Memory B cell (primary cell): ENCODE data around the gene ZFP37.

Experiments
- ATAC-seq: fragments of 150-1000 bp; cut with Tn5 transposase; 2 replicates; pipeline ENCODE4 v1.10.0; 2021; ENCODE audit warnings: low read depth, mild to moderate bottlenecking, moderate library complexity
- DNase-seq, 2 donors: peaks; one replicate each; pipeline ENCODE4 v3.0.0; 2022; ENCODE audit warnings: low spot score in 2 of 2
- H3K27ac Mint-ChIP-seq: one replicate; pipeline ENCODE4 v1.8.0; 2022; ENCODE audit warnings: mild to moderate bottlenecking, moderate library complexity, mixed read lengths
- H3K27me3 Mint-ChIP-seq: one replicate; pipeline ENCODE4 v1.8.0; 2022; ENCODE audit warnings: mixed read lengths
- H3K36me3 Mint-ChIP-seq: one replicate; pipeline ENCODE4 v1.8.0; 2022; ENCODE audit warnings: mild to moderate bottlenecking, mixed read lengths
- H3K4me1 Mint-ChIP-seq: one replicate; pipeline ENCODE4 v1.8.0; 2022; ENCODE audit warnings: mixed read lengths
- H3K4me3 Mint-ChIP-seq: one replicate; pipeline ENCODE4 v1.8.0; 2022; ENCODE audit warnings: mild to moderate bottlenecking, moderate library complexity, mixed read lengths
- H3K9me3 Mint-ChIP-seq: one replicate; pipeline ENCODE4 v1.8.0; 2022; ENCODE audit warnings: mixed read lengths

The ZFP37 gene

GRCh38 chr9:113018247-113018646 is 38.3 kb downstream of the ZFP37 start:
- Mint-ChIP-seq H3K9me3 (peaks cover 22% of the 10 kb centered on the region), H3K4me3 (no peak overlapping the region), H3K4me1 (peaks cover 2% of the 10 kb centered on the region), H3K36me3 (peaks cover 5% of the 10 kb centered on the region), H3K27ac (no peak overlapping the region), H3K27me3 (peaks cover 4% of the 10 kb centered on the region)
- ATAC-seq = no peak
- no peak for DNase-seq

DNA sequence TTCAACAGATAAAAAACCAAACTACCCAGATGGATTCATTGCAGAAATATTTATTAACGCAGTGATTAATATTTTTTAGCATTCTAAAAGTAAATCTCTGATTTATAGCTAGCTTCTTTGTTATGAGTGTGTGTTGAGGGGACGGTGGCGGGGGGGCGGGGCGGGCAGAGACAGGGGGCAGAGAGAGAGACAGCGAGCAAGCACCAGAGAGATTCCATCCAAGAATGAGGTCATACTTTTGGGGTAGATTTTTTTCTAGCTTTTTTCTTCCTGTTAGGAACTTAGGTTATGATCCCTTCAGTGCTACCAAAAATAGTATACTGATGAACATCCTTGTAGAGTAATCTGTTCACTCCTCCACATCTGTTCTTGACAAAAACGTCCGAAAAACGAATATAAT is 44.0 kb downstream of the ZFP37 start:
- H3K4me1 Mint-ChIP-seq = peaks cover 2% of the 10 kb centered on the region
- H3K27ac Mint-ChIP-seq = no peak overlapping the region
- H3K9me3 Mint-ChIP-seq = peaks cover 15% of the 10 kb centered on the region
- ATAC-seq (no peak), DNase-seq (no peak)
- no peak overlapping the region for H3K4me3 Mint-ChIP-seq
- peaks cover 5% of the 10 kb centered on the region for H3K27me3 Mint-ChIP-seq
- H3K36me3 Mint-ChIP-seq = peaks cover 8% of the 10 kb centered on the region

GRCh38 chr9:113011911-113012381 is 44.6 kb downstream of the ZFP37 start, which contains the start of gene ZNF883:
ZNF883 (minus strand) TSS chr9:113012192.
- peaks cover 13% of the 10 kb centered on the region for H3K9me3 Mint-ChIP-seq

DNA sequence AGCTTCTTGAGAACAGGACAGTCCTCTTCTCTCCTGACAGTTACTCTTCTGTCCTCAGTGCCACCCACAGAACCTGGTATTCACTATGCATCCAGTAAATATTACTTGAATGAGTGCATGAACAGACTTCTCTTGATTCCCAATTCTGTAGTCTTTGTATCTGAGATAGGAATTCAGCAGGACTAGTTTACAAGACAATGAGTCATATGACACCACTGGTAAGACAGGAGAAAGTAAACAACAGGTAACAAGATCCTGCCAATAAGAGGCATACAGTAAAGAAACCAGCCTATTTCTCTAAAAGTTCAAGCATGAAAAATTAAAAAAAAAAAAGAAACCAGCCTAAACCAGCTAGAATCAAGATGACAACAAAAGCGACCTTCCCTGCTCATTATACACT is 50.7 kb downstream of the ZFP37 start:
- peaks cover 29% of the 10 kb centered on the region for H3K9me3 Mint-ChIP-seq
- peaks cover 26% of the 10 kb centered on the region for H3K36me3 Mint-ChIP-seq
- H3K4me1 Mint-ChIP-seq = no peaks in the 10 kb centered on the region
- H3K4me3 Mint-ChIP-seq = no peak overlapping the region
- ATAC-seq (no peak), DNase-seq (no peak)
- H3K27me3 Mint-ChIP-seq = peaks cover 2% of the 10 kb centered on the region
- no peak overlapping the region for H3K27ac Mint-ChIP-seq

More at GRCh38 chr9:113011911-113012381, 44.6 kb downstream of the ZFP37 start, which contains the start of gene ZNF883:
- Mint-ChIP-seq H3K27ac (no peak within 1 kb of the TSS), H3K36me3 (peaks cover 8% of the 10 kb centered on the region), H3K27me3 (peaks cover 5% of the 10 kb centered on the region), H3K4me1 (peaks cover 2% of the 10 kb centered on the region), H3K4me3 (peak within 1 kb of the TSS; percentile 78)
- DNase-seq = no peak
- ATAC-seq = peak; percentile 50

DNA sequence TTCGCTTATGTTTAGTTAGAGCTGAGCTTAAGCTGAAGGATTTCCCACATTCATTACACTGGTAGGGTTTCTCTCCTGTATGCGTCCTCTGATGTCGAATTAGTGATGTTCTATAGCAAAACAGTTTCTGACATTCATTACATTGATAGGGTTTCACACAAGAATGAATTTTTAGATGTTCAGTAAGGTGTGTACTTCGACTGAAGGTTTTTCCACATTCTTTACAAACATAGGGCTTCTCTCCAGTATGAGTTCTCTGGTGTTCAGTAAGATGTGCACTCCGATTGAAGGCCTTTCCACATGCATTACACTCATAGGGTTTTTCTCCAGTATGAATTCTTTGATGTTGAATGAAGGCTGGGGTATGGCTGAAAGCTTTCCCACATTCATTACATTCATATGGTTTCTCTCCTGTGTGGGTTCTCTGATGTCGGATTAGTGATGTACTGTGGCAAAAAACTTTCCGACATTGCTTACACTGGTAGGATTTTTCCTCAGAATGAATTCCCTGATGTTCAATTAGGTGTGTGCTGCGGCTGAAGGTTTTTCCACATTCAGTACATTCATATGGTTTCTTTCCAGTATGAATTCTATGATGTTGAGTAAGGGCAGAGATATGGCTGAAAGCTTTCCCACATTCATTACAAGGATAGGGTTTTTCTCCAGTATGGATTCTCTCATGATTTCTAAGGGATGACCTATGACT is 59.1 kb downstream of the ZFP37 start:
- no peak overlapping the region for H3K4me3 Mint-ChIP-seq
- DNase-seq = no peak
- H3K4me1 Mint-ChIP-seq = no peaks in the 10 kb centered on the region
- ATAC-seq = no peak
- H3K27ac Mint-ChIP-seq = no peak overlapping the region
- H3K9me3 Mint-ChIP-seq = peaks cover 28% of the 10 kb centered on the region
- peaks cover 2% of the 10 kb centered on the region for H3K27me3 Mint-ChIP-seq
- H3K36me3 Mint-ChIP-seq = peaks cover 30% of the 10 kb centered on the region
